Activated T-cell treated with anti-CD3 and anti-CD28 coated beads, Interleukin-2, amount 50 U/mL, for 4 hours (primary cell): Measurements from ENCODE around the gene RFTN1. TPM values are rescaled to one million over a fixed set of nuclear protein-coding genes. Genes with fewer than 3 reads are reported as not detected.

Experiments
- ATAC-seq, 2 donors: fragments of 200-7000 bp; cut with Tn5 transposase; one replicate each; pipeline ENCODE4 v1.10.0; 2021
- DNase-seq: peaks from one replicate; pipeline ENCODE4 v3.0.0-alpha.2; 2020
- H3K27me3 Mint-ChIP-seq: one replicate; pipeline ENCODE4 v1.8.0; 2021; ENCODE audit warnings: low read depth, mixed read lengths
- H3K36me3 Mint-ChIP-seq: one replicate; pipeline ENCODE4 v1.8.0; 2022; ENCODE audit warnings: mixed read lengths; ENCODE audit not compliant: insufficient read depth
- H3K4me1 Mint-ChIP-seq: one replicate; pipeline ENCODE4 v1.8.0; 2021; ENCODE audit warnings: low read depth, mixed read lengths
- H3K4me3 Mint-ChIP-seq: one replicate; pipeline ENCODE4 v1.8.0; 2021; ENCODE audit warnings: mild to moderate bottlenecking, moderate library complexity, mixed read lengths
- H3K9me3 Mint-ChIP-seq: one replicate; pipeline ENCODE4 v1.8.0; 2021; ENCODE audit warnings: mixed read lengths
- total RNA-seq, 3 donors: library from RNA; stranded (reverse); gene quantifications; one replicate each; pipeline ENCODE4 v1.2.1, GENCODE V29; 2021

RFTN1 gene
- total RNA-seq, 3 donors from 2014 or later, result 52.9 to 72.4 (median 69.6) TPM

- Mint-ChIP-seq H3K4me1 (peaks cover 64% of the 10 kb centered on the region), H3K9me3 (no peaks in the 10 kb centered on the region), H3K27me3 (no peaks in the 10 kb centered on the region), H3K4me3 (no peak overlapping the region), H3K36me3 (peaks cover 56% of the 10 kb centered on the region)
- DNase-seq (no peak), ATAC-seq (no peak)
These were observed 143.0 kb downstream of the RFTN1 start for GRCh38 chr3:16370503-16370871.

GRCh38 chr3:16369885-16370284 lies 143.6 kb downstream of the RFTN1 start:
- no peaks in the 10 kb centered on the region for H3K27me3 Mint-ChIP-seq
- DNase-seq (no peak), ATAC-seq (no peak)
- H3K4me1 Mint-ChIP-seq, result peaks cover 60% of the 10 kb centered on the region
- H3K36me3 Mint-ChIP-seq, result peaks cover 54% of the 10 kb centered on the region
- H3K4me3 Mint-ChIP-seq, result no peak overlapping the region
- H3K9me3 Mint-ChIP-seq, result no peaks in the 10 kb centered on the region

GRCh38 chr3:16369276-16369675 lies 144.2 kb downstream of the RFTN1 start:
- DNase-seq, result no peak
- H3K9me3 Mint-ChIP-seq, result no peaks in the 10 kb centered on the region
- peaks cover 56% of the 10 kb centered on the region for H3K36me3 Mint-ChIP-seq
- no peaks in the 10 kb centered on the region for H3K27me3 Mint-ChIP-seq
- no peak overlapping the region for H3K4me3 Mint-ChIP-seq
- peaks cover 57% of the 10 kb centered on the region for H3K4me1 Mint-ChIP-seq
- no peak for ATAC-seq

- DNase-seq (no peak), ATAC-seq (no peak)
- H3K27me3 Mint-ChIP-seq, result no peaks in the 10 kb centered on the region
- H3K36me3 Mint-ChIP-seq, result peaks cover 52% of the 10 kb centered on the region
- H3K9me3 Mint-ChIP-seq, result no peaks in the 10 kb centered on the region
- H3K4me3 Mint-ChIP-seq, result no peak overlapping the region
- H3K4me1 Mint-ChIP-seq, result peaks cover 32% of the 10 kb centered on the region
These were observed 146.9 kb downstream of the RFTN1 start for GRCh38 chr3:16366581-16366980.

- peaks cover 27% of the 10 kb centered on the region for H3K4me1 Mint-ChIP-seq
- no peak overlapping the region for H3K4me3 Mint-ChIP-seq
- DNase-seq, result no peak
- peaks cover 52% of the 10 kb centered on the region for H3K36me3 Mint-ChIP-seq
- ATAC-seq, result no peak
- H3K27me3 Mint-ChIP-seq, result no peaks in the 10 kb centered on the region
- H3K9me3 Mint-ChIP-seq, result no peaks in the 10 kb centered on the region
These were observed 147.9 kb downstream of the RFTN1 start for GRCh38 chr3:16365491-16366128.

GRCh38 chr3:16364963-16365362 lies 148.5 kb downstream of the RFTN1 start:
- no peaks in the 10 kb centered on the region for H3K9me3 Mint-ChIP-seq
- ATAC-seq (no peak), DNase-seq (no peak)
- no peaks in the 10 kb centered on the region for H3K27me3 Mint-ChIP-seq
- H3K4me3 Mint-ChIP-seq, result no peak overlapping the region
- peaks cover 46% of the 10 kb centered on the region for H3K36me3 Mint-ChIP-seq
- peaks cover 20% of the 10 kb centered on the region for H3K4me1 Mint-ChIP-seq

- Mint-ChIP-seq H3K27me3 (no peaks in the 10 kb centered on the region), H3K4me1 (peaks cover 21% of the 10 kb centered on the region), H3K9me3 (no peaks in the 10 kb centered on the region), H3K36me3 (peaks cover 40% of the 10 kb centered on the region), H3K4me3 (no peak overlapping the region)
- DNase-seq, result no peak
- ATAC-seq, result no peak
These were observed 149.2 kb downstream of the RFTN1 start for GRCh38 chr3:16364323-16364722.

- no peak for DNase-seq
- Mint-ChIP-seq H3K4me3 (no peak overlapping the region), H3K9me3 (no peaks in the 10 kb centered on the region), H3K36me3 (peaks cover 35% of the 10 kb centered on the region), H3K27me3 (no peaks in the 10 kb centered on the region), H3K4me1 (peaks cover 23% of the 10 kb centered on the region)
- ATAC-seq, result no peak
These were observed 149.9 kb downstream of the RFTN1 start for GRCh38 chr3:16363636-16364035.

- ATAC-seq (no peak), DNase-seq (no peak)
- H3K4me1 Mint-ChIP-seq, result peaks cover 29% of the 10 kb centered on the region
- H3K36me3 Mint-ChIP-seq, result peaks cover 40% of the 10 kb centered on the region
- no peak overlapping the region for H3K4me3 Mint-ChIP-seq
- no peaks in the 10 kb centered on the region for H3K27me3 Mint-ChIP-seq
- H3K9me3 Mint-ChIP-seq, result no peaks in the 10 kb centered on the region
These were observed 150.7 kb downstream of the RFTN1 start for GRCh38 chr3:16362770-16363169.

GRCh38 chr3:16361087-16361486 lies 152.4 kb downstream of the RFTN1 start:
- Mint-ChIP-seq H3K4me1 (peaks cover 24% of the 10 kb centered on the region), H3K4me3 (no peak overlapping the region), H3K36me3 (peaks cover 42% of the 10 kb centered on the region), H3K27me3 (no peaks in the 10 kb centered on the region), H3K9me3 (no peaks in the 10 kb centered on the region)
- DNase-seq, result no peak
- no peak for ATAC-seq

GRCh38 chr3:16359331-16359730 lies 154.2 kb downstream of the RFTN1 start:
- H3K36me3 Mint-ChIP-seq, result peaks cover 46% of the 10 kb centered on the region
- H3K27me3 Mint-ChIP-seq, result no peaks in the 10 kb centered on the region
- no peak overlapping the region for H3K4me3 Mint-ChIP-seq
- no peaks in the 10 kb centered on the region for H3K9me3 Mint-ChIP-seq
- no peak for ATAC-seq
- no peak for DNase-seq
- peaks cover 20% of the 10 kb centered on the region for H3K4me1 Mint-ChIP-seq

GRCh38 chr3:16358336-16358735 lies 155.2 kb downstream of the RFTN1 start:
- DNase-seq (no peak), ATAC-seq (no peak)
- no peak overlapping the region for H3K4me3 Mint-ChIP-seq
- H3K4me1 Mint-ChIP-seq, result peaks cover 20% of the 10 kb centered on the region
- H3K9me3 Mint-ChIP-seq, result no peaks in the 10 kb centered on the region
- no peaks in the 10 kb centered on the region for H3K27me3 Mint-ChIP-seq
- H3K36me3 Mint-ChIP-seq, result peaks cover 45% of the 10 kb centered on the region

GRCh38 chr3:16357186-16358121 lies 156.0 kb downstream of the RFTN1 start:
- no peaks in the 10 kb centered on the region for H3K9me3 Mint-ChIP-seq
- H3K4me3 Mint-ChIP-seq, result no peak overlapping the region
- H3K27me3 Mint-ChIP-seq, result no peaks in the 10 kb centered on the region
- no peak for ATAC-seq
- no peak for DNase-seq
- peaks cover 44% of the 10 kb centered on the region for H3K36me3 Mint-ChIP-seq
- peaks cover 20% of the 10 kb centered on the region for H3K4me1 Mint-ChIP-seq

- DNase-seq (no peak), ATAC-seq (no peak)
- peaks cover 16% of the 10 kb centered on the region for H3K4me1 Mint-ChIP-seq
- H3K4me3 Mint-ChIP-seq, result no peak overlapping the region
- H3K9me3 Mint-ChIP-seq, result no peaks in the 10 kb centered on the region
- H3K27me3 Mint-ChIP-seq, result no peaks in the 10 kb centered on the region
- H3K36me3 Mint-ChIP-seq, result peaks cover 42% of the 10 kb centered on the region
These were observed 157.7 kb downstream of the RFTN1 start for GRCh38 chr3:16355828-16356227.

GRCh38 chr3:16354291-16354690 lies 159.2 kb downstream of the RFTN1 start:
- H3K27me3 Mint-ChIP-seq, result no peaks in the 10 kb centered on the region
- DNase-seq (no peak), ATAC-seq (no peak)
- H3K4me3 Mint-ChIP-seq, result no peak overlapping the region
- peaks cover 52% of the 10 kb centered on the region for H3K36me3 Mint-ChIP-seq
- H3K4me1 Mint-ChIP-seq, result peaks cover 15% of the 10 kb centered on the region
- H3K9me3 Mint-ChIP-seq, result no peaks in the 10 kb centered on the region
